ENCODE results near the gene SURF1.
A peak's percentile ranks its signal among the peaks of the same experiment; 100 is the strongest.
"Not testable (repeated sequence)": the region's sequence is repeated elsewhere in the genome, so short reads cannot be mapped to it uniquely, and the experiment has no call there.

Gene SURF1

GRCh38 chr9:133382507-133383141, 26.3 kb upstream of the SURF1 start:
- no peak for DNase-seq

GRCh38 chr9:133380734-133381133, 24.4 kb upstream of the SURF1 start:
- no peak for DNase-seq

GRCh38 chr9:133379153-133380086, 23.1 kb upstream of the SURF1 start:
- DNase-seq = no peak

GRCh38 chr9:133378408-133378962, 22.2 kb upstream of the SURF1 start:
- no peak for DNase-seq

GRCh38 chr9:133377721-133378216, 21.5 kb upstream of the SURF1 start:
- no peak for DNase-seq

- DNase-seq = not testable (repeated sequence)
These were observed 21.0 kb upstream of the SURF1 start for GRCh38 chr9:133377280-133377679.

- DNase-seq = peak; percentile 84
These were observed 19.7 kb upstream of the SURF1 start, which contains the start of the genes STKLD1 and SURF4 for GRCh38 chr9:133375724-133376654. Gene STKLD1 (plus strand): TSS chr9:133376366. CDS start chr9:133376474, 108 bp downstream. Gene SURF4 (minus strand): TSS chr9:133376060. CDS start chr9:133375969, 91 bp downstream.

- DNase-seq = no peak
These were observed 18.9 kb upstream of the SURF1 start for GRCh38 chr9:133375116-133375723.

GRCh38 chr9:133374612-133375115, 18.4 kb upstream of the SURF1 start:
- no peak for DNase-seq

- DNase-seq = no peak
These were observed 15.9 kb upstream of the SURF1 start for GRCh38 chr9:133372144-133372543.

GRCh38 chr9:133371261-133371711, 15.0 kb upstream of the SURF1 start:
- peak; percentile 32 for DNase-seq

- DNase-seq = no peak
These were observed 14.4 kb upstream of the SURF1 start for GRCh38 chr9:133370685-133371084.

GRCh38 chr9:133369933-133370332, 13.6 kb upstream of the SURF1 start:
- DNase-seq = no peak

- no peak for DNase-seq
These were observed 13.1 kb upstream of the SURF1 start for GRCh38 chr9:133369422-133369821.

GRCh38 chr9:133368249-133368881, 12.1 kb upstream of the SURF1 start:
- DNase-seq = no peak

- DNase-seq = no peak
These were observed 11.5 kb upstream of the SURF1 start for GRCh38 chr9:133367778-133368177.

GRCh38 chr9:133367221-133367620, 10.9 kb upstream of the SURF1 start:
- DNase-seq = no peak

- no peak for DNase-seq
These were observed 10.1 kb upstream of the SURF1 start for GRCh38 chr9:133366435-133366834.

- DNase-seq = no peak
These were observed 6.2 kb upstream of the SURF1 start for GRCh38 chr9:133362359-133363044.

GRCh38 chr9:133361507-133362092, 5.3 kb upstream of the SURF1 start:
- DNase-seq = no peak
